ENCODE results near the gene NPNT. TPM values are rescaled to one million over a fixed set of nuclear protein-coding genes. Genes with fewer than 3 reads are reported as not detected.
"Not testable (repeated sequence)": the region's sequence is repeated elsewhere in the genome, so short reads cannot be mapped to it uniquely, and the experiment has no call there.

NPNT gene, protein sequence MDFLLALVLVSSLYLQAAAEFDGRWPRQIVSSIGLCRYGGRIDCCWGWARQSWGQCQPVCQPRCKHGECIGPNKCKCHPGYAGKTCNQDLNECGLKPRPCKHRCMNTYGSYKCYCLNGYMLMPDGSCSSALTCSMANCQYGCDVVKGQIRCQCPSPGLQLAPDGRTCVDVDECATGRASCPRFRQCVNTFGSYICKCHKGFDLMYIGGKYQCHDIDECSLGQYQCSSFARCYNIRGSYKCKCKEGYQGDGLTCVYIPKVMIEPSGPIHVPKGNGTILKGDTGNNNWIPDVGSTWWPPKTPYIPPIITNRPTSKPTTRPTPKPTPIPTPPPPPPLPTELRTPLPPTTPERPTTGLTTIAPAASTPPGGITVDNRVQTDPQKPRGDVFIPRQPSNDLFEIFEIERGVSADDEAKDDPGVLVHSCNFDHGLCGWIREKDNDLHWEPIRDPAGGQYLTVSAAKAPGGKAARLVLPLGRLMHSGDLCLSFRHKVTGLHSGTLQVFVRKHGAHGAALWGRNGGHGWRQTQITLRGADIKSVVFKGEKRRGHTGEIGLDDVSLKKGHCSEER
- 10 to 100 TPM in 2 of 9 donors, 1 to 10 TPM in 7; 1.3 to 61.1 (median 4.2) TPM for total RNA-seq
- polyA plus RNA-seq: 10 to 100 TPM in 1 of 3 donors, 1 to 10 TPM in 2; 5.1 to 10.5 (median 6.4) TPM
- long read RNA-seq, donor 1, full-length matches to known transcripts: 2 of 2 reads
- long read RNA-seq, donor 1, partial matches to known transcripts: 0 of 2 reads
- long read RNA-seq, donor 1, other reads (novel, unspliced or antisense): 0 of 2 reads
- long read RNA-seq, donor 2, full-length matches to known transcripts: 3 of 3 reads
- long read RNA-seq, donor 2, partial matches to known transcripts: 0 of 3 reads
- long read RNA-seq, donor 2, other reads (novel, unspliced or antisense): 0 of 3 reads
- long read RNA-seq, donor 3: 0 reads
- long read RNA-seq, donor 4: 0 reads
- long read RNA-seq, donor 5, full-length matches to known transcripts: 3 of 4 reads
- long read RNA-seq, donor 5, partial matches to known transcripts: 1 of 4 reads
- long read RNA-seq, donor 5, other reads (novel, unspliced or antisense): 0 of 4 reads
- long read RNA-seq, donor 6, partial matches to known transcripts: 1 of 2 reads
- long read RNA-seq, donor 6, other reads (novel, unspliced or antisense): 1 of 2 reads
- long read RNA-seq, donor 7, full-length matches to known transcripts: 1 of 1 reads
- long read RNA-seq, donor 7, partial matches to known transcripts: 0 of 1 reads
- long read RNA-seq, donor 7, other reads (novel, unspliced or antisense): 0 of 1 reads
- long read RNA-seq, donor 8, full-length matches to known transcripts: 4 of 19 reads
- long read RNA-seq, donor 8, partial matches to known transcripts: 15 of 19 reads
- long read RNA-seq, donor 8, other reads (novel, unspliced or antisense): 0 of 19 reads
- long read RNA-seq, donor 9, full-length matches to known transcripts: 3 of 19 reads
- long read RNA-seq, donor 9, partial matches to known transcripts: 16 of 19 reads
- long read RNA-seq, donor 9, other reads (novel, unspliced or antisense): 0 of 19 reads
- long read RNA-seq, donor 10: 0 reads

DNA sequence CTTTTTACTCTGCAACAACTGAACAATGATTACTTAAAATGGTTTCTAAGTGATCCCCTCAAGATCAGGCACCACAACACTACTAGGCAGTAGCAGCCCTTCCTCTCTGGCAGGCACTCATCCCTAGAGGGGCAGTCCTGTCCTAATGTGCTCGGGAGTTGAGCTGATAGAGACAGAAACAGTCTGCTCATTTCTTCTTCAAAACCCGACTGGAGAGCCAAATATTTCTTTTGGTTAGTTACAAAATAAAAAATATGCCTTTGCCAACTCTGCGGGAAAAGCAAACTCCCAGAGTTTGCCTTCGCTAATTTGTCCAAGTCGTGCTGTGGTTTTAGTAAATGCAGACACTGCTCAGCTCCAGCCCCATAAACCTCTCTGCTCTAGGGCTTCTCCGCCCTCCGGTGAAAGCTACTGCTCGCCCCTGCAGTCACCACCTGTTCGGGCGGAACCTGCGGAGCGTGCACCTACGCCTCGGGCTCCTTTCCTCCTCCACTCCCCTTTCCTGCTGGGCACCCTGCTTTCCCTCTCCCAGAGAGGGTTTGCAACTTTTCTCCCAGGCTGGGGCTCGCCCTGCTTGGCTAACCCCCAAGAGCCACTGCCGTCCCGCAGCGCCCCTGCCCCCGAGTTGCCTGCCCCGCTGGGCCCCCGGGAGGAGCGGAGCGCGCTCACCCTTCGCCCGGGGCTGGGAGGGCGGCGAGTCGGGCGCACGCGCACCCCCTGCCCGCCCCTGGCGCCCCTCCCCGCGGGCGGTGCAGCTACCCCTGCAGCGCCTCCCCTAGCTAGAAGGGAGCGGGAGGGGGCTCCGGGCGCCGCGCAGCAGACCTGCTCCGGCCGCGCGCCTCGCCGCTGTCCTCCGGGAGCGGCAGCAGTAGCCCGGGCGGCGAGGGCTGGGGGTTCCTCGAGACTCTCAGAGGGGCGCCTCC is at the start of gene NPNT:
Gene NPNT (plus strand): TSS at position 812 of the 923 bp plus-strand sequence. CDS start 182 bp downstream, outside the sequence.
- peak in 3 of 7 donors; percentile 17 to 28 (median 20) for DNase-seq
- TF ChIP-seq CTCF (IDR thresholded peaks at IDR 0.05) (no peak), POLR2A (IDR thresholded peaks at IDR 0.05) (no peak)

GRCh38 chr4:105845559-105845958 is 49.7 kb upstream of the NPNT start:
- Histone ChIP-seq H3K4me1 (replicated peaks in 1 of 2) (no peaks in the 10 kb centered on the region), H3K36me3 (replicated peaks in 1 of 2) (no peaks in the 10 kb centered on the region), H3K4me3 (no peak overlapping the region), H3K27ac (no peak overlapping the region), H3K27me3 (no peaks in the 10 kb centered on the region), H3K9me3 (replicated peaks in 1 of 3) (no peaks in the 10 kb centered on the region)
- 72 to 94% (median 87%) methylated on average over 3 of the region's 3 CpGs for WGBS, 4 donors
- no peak for TF ChIP-seq CTCF (IDR thresholded peaks at IDR 0.05)
- TF ChIP-seq POLR2A (IDR thresholded peaks at IDR 0.05): no peak
- intact Hi-C loops (cut with DNase I): no loop called here
- DNase-seq: no peak

More for the DNA sequence above, at the start of gene NPNT:
- peaks cover 22% of the 10 kb centered on the region for H3K27me3 ChIP-seq
- no peaks in the 10 kb centered on the region for H3K36me3 ChIP-seq (replicated peaks in 1 of 2)
- intact Hi-C loops (cut with DNase I): no loop called here
- peak within 1 kb of the TSS in 1 of 4 donors; percentile 59 for H3K4me3 ChIP-seq
- peak within 1 kb of the TSS in 1 of 5 donors; percentile 29 for H3K27ac ChIP-seq
- 1 to 4% (median 2%) methylated on average over 14 to 56 of the region's 56 CpGs for WGBS, 4 donors
- H3K4me1 ChIP-seq (replicated peaks in 1 of 2): peaks cover 6 to 16% of the 10 kb centered on the region in 2 donors
- no peaks in the 10 kb centered on the region for H3K9me3 ChIP-seq (replicated peaks in 1 of 3)

DNA sequence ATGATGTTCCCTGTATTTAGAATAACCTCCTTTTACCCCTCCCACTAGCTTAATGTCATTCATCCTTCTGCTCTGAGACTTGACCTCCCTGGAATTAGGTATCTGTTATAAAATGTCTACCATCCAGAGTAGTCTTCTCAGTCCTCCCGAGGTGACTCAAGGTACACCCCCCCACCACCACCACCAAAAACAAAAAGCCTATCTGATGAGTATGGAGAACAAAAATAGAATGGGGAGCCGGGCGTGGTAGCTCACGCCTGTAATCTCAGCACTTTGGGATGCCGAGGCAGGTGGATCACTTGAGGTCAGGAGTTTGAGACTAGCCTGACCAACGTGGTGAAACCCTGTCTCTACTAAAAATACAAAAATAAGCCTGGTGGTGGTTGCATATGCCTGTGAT is 46.9 kb upstream of the NPNT start:
- H3K9me3 ChIP-seq (replicated peaks in 1 of 3); H3K27me3 ChIP-seq; DNase-seq; H3K4me1 ChIP-seq (replicated peaks in 1 of 2); intact Hi-C loops (cut with DNase I); H3K4me3 ChIP-seq; H3K27ac ChIP-seq; H3K36me3 ChIP-seq (replicated peaks in 1 of 2): not testable (repeated sequence)
- 90 to 95% (median 94%) methylated on average over 6 of the region's 6 CpGs for WGBS, 4 donors

All from adrenal gland (tissue), 19 donors.